ENCODE results near the gene CYP46A1.

DNA sequence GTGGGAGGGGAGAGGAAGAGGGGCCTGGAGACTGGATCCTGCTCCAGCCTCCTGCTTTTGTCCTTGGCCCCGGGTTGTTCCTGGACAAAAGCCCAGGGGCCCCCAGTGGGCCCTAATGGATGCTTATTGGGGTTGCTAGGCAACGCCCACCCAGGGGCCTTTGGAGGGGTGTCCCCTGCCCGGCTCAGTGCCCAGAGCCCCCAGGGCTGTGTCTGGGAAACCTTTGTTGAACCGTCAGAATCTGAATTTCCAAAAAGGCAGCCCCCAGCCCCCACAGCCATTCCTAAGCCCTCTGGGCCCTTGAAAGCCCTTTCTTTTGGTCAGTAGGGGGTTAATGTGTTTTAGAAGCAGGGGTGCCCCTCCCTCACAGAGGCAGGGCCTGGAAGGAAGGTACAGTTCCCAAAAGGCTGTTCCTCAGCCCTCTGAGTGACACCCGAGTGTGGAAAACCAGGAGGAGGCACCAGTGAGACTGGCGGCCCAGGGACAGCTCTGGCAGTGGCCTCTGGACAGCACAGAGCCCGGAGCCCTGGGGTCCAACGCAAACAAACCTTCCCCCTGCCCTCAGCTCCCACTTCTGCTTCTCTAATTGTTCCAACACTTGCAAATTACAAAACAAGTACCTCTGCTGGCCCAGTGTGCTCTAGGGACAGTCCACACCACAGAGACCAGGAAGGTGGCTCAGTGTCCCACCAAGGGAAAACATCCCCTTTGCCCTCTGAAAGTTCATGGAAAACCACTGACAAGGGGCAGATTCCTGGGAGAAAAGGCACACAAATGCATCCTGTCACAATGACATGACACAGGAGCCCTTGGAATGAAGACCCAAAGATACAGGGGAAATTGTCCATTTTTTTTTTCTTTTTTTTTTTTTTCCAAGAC, 19.8 kb upstream of the CYP46A1 start:
- TF ChIP-seq, protein P1, sequence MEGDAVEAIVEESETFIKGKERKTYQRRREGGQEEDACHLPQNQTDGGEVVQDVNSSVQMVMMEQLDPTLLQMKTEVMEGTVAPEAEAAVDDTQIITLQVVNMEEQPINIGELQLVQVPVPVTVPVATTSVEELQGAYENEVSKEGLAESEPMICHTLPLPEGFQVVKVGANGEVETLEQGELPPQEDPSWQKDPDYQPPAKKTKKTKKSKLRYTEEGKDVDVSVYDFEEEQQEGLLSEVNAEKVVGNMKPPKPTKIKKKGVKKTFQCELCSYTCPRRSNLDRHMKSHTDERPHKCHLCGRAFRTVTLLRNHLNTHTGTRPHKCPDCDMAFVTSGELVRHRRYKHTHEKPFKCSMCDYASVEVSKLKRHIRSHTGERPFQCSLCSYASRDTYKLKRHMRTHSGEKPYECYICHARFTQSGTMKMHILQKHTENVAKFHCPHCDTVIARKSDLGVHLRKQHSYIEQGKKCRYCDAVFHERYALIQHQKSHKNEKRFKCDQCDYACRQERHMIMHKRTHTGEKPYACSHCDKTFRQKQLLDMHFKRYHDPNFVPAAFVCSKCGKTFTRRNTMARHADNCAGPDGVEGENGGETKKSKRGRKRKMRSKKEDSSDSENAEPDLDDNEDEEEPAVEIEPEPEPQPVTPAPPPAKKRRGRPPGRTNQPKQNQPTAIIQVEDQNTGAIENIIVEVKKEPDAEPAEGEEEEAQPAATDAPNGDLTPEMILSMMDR (IDR thresholded peaks at IDR 0.05), result no peak
- TF ChIP-seq POLR2A (IDR thresholded peaks at IDR 0.05), result no peak
